ENCODE results near the gene GAS2L1. TPM values are rescaled to one million over a fixed set of nuclear protein-coding genes. Genes with fewer than 3 reads are reported as not detected.

GAS2L1 gene
- total RNA-seq, 1 experiment from 2014 or later: 29.4 TPM

- ChIA-PET POLR2A (no interaction called here), RAD21 (ENCODE audit: low non-redundant PET in 1 of 2, low total read pairs in 2 of 2, uncharacterized antibody in 2 of 2, unreplicated experiment in 2 of 2) (no interaction called here), CTCF (no interaction called here)
- intact Hi-C loops (cut with micrococcal nuclease): no loop called here
- TF ChIP-seq JUND (IDR thresholded peaks at IDR 0.05) (no peak), CBX3 (IDR thresholded peaks at IDR 0.05; ENCODE audit: low read depth) (no peak), POLR2AphosphoS5 (IDR thresholded peaks at IDR 0.05; ENCODE audit: low read depth, low read length) (no peak), ELF1 (IDR thresholded peaks at IDR 0.05; ENCODE audit: borderline replicate concordance, low read depth) (no peak), EZH2 (IDR thresholded peaks at IDR 0.05) (no peak), YY1 (IDR thresholded peaks at IDR 0.05; ENCODE audit: extremely low read depth, insufficient replicate concordance, low read depth, low read length) (no peak), SIN3A (IDR thresholded peaks at IDR 0.05; ENCODE audit: low read depth) (no peak), SRF (IDR thresholded peaks at IDR 0.05; ENCODE audit: low read depth) (no peak), ZNF274 (IDR thresholded peaks at IDR 0.05; ENCODE audit: low read depth, low read length) (no peak), SP1 (IDR thresholded peaks at IDR 0.05; ENCODE audit: low read depth) (no peak), ZFX (IDR thresholded peaks at IDR 0.05) (no peak)
- TF ChIP-seq, protein P1, sequence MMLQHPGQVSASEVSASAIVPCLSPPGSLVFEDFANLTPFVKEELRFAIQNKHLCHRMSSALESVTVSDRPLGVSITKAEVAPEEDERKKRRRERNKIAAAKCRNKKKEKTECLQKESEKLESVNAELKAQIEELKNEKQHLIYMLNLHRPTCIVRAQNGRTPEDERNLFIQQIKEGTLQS (IDR thresholded peaks at IDR 0.05): no peak
- TF ChIP-seq, protein P2, sequence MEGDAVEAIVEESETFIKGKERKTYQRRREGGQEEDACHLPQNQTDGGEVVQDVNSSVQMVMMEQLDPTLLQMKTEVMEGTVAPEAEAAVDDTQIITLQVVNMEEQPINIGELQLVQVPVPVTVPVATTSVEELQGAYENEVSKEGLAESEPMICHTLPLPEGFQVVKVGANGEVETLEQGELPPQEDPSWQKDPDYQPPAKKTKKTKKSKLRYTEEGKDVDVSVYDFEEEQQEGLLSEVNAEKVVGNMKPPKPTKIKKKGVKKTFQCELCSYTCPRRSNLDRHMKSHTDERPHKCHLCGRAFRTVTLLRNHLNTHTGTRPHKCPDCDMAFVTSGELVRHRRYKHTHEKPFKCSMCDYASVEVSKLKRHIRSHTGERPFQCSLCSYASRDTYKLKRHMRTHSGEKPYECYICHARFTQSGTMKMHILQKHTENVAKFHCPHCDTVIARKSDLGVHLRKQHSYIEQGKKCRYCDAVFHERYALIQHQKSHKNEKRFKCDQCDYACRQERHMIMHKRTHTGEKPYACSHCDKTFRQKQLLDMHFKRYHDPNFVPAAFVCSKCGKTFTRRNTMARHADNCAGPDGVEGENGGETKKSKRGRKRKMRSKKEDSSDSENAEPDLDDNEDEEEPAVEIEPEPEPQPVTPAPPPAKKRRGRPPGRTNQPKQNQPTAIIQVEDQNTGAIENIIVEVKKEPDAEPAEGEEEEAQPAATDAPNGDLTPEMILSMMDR (IDR thresholded peaks at IDR 0.05 in 2 of 3, conservative IDR thresholded peaks at IDR 0.05 in 1 of 3; ENCODE audit: borderline replicate concordance in 1 of 3, insufficient read depth in 1 of 3, low read depth in 2 of 3, low read length in 2 of 3): no peak
- TF ChIP-seq, protein P3, sequence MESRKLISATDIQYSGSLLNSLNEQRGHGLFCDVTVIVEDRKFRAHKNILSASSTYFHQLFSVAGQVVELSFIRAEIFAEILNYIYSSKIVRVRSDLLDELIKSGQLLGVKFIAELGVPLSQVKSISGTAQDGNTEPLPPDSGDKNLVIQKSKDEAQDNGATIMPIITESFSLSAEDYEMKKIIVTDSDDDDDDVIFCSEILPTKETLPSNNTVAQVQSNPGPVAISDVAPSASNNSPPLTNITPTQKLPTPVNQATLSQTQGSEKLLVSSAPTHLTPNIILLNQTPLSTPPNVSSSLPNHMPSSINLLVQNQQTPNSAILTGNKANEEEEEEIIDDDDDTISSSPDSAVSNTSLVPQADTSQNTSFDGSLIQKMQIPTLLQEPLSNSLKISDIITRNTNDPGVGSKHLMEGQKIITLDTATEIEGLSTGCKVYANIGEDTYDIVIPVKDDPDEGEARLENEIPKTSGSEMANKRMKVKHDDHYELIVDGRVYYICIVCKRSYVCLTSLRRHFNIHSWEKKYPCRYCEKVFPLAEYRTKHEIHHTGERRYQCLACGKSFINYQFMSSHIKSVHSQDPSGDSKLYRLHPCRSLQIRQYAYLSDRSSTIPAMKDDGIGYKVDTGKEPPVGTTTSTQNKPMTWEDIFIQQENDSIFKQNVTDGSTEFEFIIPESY (IDR thresholded peaks at IDR 0.05; ENCODE audit: extremely low read depth, insufficient replicate concordance, low read length): no peak
- H3K27ac ChIP-seq (ENCODE audit: low read depth, low read length): no peak overlapping the region; the same call in 1 of the 2 replicates
- peaks cover 3 to 12% of the 10 kb centered on the region in 2 experiments; a peak in 2 of 4 replicates for H3K4me1 ChIP-seq (ENCODE audit: control insufficient read depth in 1 of 2, insufficient read depth in 2 of 2, low read length in 2 of 2)
- H3K27me3 ChIP-seq (ENCODE audit: insufficient read depth, low read length): no peaks in the 10 kb centered on the region
- no peak overlapping the region for H3K9ac ChIP-seq (ENCODE audit: low read length)
- no peaks in the 10 kb centered on the region for H3K9me2 ChIP-seq (ENCODE audit: insufficient read depth)
- peaks cover 37% of the 10 kb centered on the region for H3K79me2 ChIP-seq (ENCODE audit: insufficient read depth, low read length)
- H3K4me3 ChIP-seq (replicated peaks in 1 of 2; ENCODE audit: low read depth in 1 of 2, low read length in 2 of 2): no peak overlapping the region
- no peak overlapping the region for H2AFZ ChIP-seq (ENCODE audit: low read depth, low read length, poor library complexity, severe bottlenecking)
- peaks cover 8 to 22% of the 10 kb centered on the region in 2 experiments; a peak in 3 of 4 replicates for H3K36me3 ChIP-seq (ENCODE audit: control insufficient read depth in 1 of 2, insufficient read depth in 2 of 2, low read length in 2 of 2)
- H4K20me1 ChIP-seq (ENCODE audit: insufficient read depth): peaks cover under 1% of the 10 kb centered on the region; the same call in 1 of the 2 replicates
- DNase-seq (ENCODE audit: low read depth, low spot score): no peak
- BruUV-seq (replicated peaks): no TSS peak
- H3K4me2 ChIP-seq (ENCODE audit: low read length): no peak overlapping the region
- no peak for ATAC-seq
- no peaks in the 10 kb centered on the region for H3K9me3 ChIP-seq (ENCODE audit: control insufficient read depth in 1 of 2, insufficient read depth in 1 of 2, low read depth in 1 of 2, low read length in 2 of 2)
These were observed 42.6 kb upstream of the GAS2L1 start for GRCh38 chr22:29263791-29264276.
